IPS-18a (cell line): ENCODE data around the gene TAF1.
"Not testable (repeated sequence)": the region's sequence is repeated elsewhere in the genome, so short reads cannot be mapped to it uniquely, and the experiment has no call there.

Source experiments
- H3K27ac ChIP-seq: one replicate; pipeline ENCODE4 v1.5.1; 2013; ENCODE audit warnings: low read length
- H3K27me3 ChIP-seq: one replicate; pipeline ENCODE4 v1.6.1; 2013; ENCODE audit warnings: mild to moderate bottlenecking, low read length; ENCODE audit not compliant: control insufficient read depth, insufficient read depth
- H3K36me3 ChIP-seq: one replicate; pipeline ENCODE4 v1.6.1; 2013; ENCODE audit warnings: low read depth, low read length; ENCODE audit not compliant: control insufficient read depth
- H3K4me1 ChIP-seq: one replicate; pipeline ENCODE4 v1.6.1; 2013; ENCODE audit warnings: low read depth, low read length; ENCODE audit not compliant: control insufficient read depth
- H3K4me3 ChIP-seq: one replicate; pipeline ENCODE4 v1.5.1; 2013; ENCODE audit warnings: low read length
- H3K9ac ChIP-seq: one replicate; pipeline ENCODE4 v1.6.1; 2013; ENCODE audit warnings: mild to moderate bottlenecking, low read length, moderate library complexity
- H3K9me3 ChIP-seq: one replicate; pipeline ENCODE4 v1.6.1; 2013; ENCODE audit warnings: low read depth, low read length; ENCODE audit not compliant: control insufficient read depth

Gene TAF1

GRCh38 chrX:71365875-71366673 is at the start of gene TAF1:
TSS of gene TAF1 (plus strand) at chrX:71366357. CDS start at chrX:71366375, 18 bp downstream.
- no peaks in the 10 kb centered on the region for H3K4me1 ChIP-seq
- peak within 1 kb of the TSS; percentile 85 for H3K27ac ChIP-seq
- peaks cover 7% of the 10 kb centered on the region for H3K36me3 ChIP-seq
- H3K9ac ChIP-seq, result peak within 1 kb of the TSS; percentile 92
- peaks cover 5% of the 10 kb centered on the region for H3K9me3 ChIP-seq
- no peaks in the 10 kb centered on the region for H3K27me3 ChIP-seq
- peak within 1 kb of the TSS; percentile 87 for H3K4me3 ChIP-seq

- H3K4me1 ChIP-seq, H3K27me3 ChIP-seq, H3K9me3 ChIP-seq, H3K4me3 ChIP-seq, H3K36me3 ChIP-seq, H3K27ac ChIP-seq, H3K9ac ChIP-seq: not testable (repeated sequence)
Measured at GRCh38 chrX:71316959-71317358, 49.2 kb upstream of the TAF1 start.

- Histone ChIP-seq H3K4me3 (no peak overlapping the region), H3K27ac (no peak overlapping the region), H3K9me3 (no peaks in the 10 kb centered on the region), H3K9ac (no peak overlapping the region), H3K36me3 (peaks cover 6% of the 10 kb centered on the region), H3K4me1 (no peaks in the 10 kb centered on the region), H3K27me3 (no peaks in the 10 kb centered on the region)
Measured at GRCh38 chrX:71320126-71320525, 46.0 kb upstream of the TAF1 start.

- Histone ChIP-seq H3K36me3 (peaks cover 1% of the 10 kb centered on the region), H3K27me3 (no peaks in the 10 kb centered on the region)
Measured at GRCh38 chrX:71321731-71322130, 44.4 kb upstream of the TAF1 start.

GRCh38 chrX:71324452-71324851 is 41.7 kb upstream of the TAF1 start:
- H3K4me1 ChIP-seq, H3K36me3 ChIP-seq, H3K27me3 ChIP-seq, H3K27ac ChIP-seq, H3K9ac ChIP-seq, H3K4me3 ChIP-seq: not testable (repeated sequence)
- peaks cover 10% of the 10 kb centered on the region for H3K9me3 ChIP-seq

More at GRCh38 chrX:71321731-71322130, 44.4 kb upstream of the TAF1 start:
- H3K27ac ChIP-seq, result no peak overlapping the region
- H3K4me3 ChIP-seq, result no peak overlapping the region
- H3K9me3 ChIP-seq, result peaks cover 3% of the 10 kb centered on the region
- no peaks in the 10 kb centered on the region for H3K4me1 ChIP-seq
- no peak overlapping the region for H3K9ac ChIP-seq

- no peak overlapping the region for H3K4me3 ChIP-seq
- peaks cover 3% of the 10 kb centered on the region for H3K36me3 ChIP-seq
- H3K9me3 ChIP-seq, result peaks cover 13% of the 10 kb centered on the region
- no peak overlapping the region for H3K27ac ChIP-seq
- H3K9ac ChIP-seq, result no peak overlapping the region
- no peaks in the 10 kb centered on the region for H3K27me3 ChIP-seq
- no peaks in the 10 kb centered on the region for H3K4me1 ChIP-seq
Measured at GRCh38 chrX:71326394-71326793, 39.8 kb upstream of the TAF1 start.

GRCh38 chrX:71349151-71349665 is 16.9 kb upstream of the TAF1 start:
- not testable (repeated sequence) for H3K27ac ChIP-seq, H3K27me3 ChIP-seq, H3K4me1 ChIP-seq, H3K9ac ChIP-seq, H3K4me3 ChIP-seq, H3K36me3 ChIP-seq, H3K9me3 ChIP-seq

- not testable (repeated sequence) for H3K36me3 ChIP-seq, H3K9me3 ChIP-seq, H3K9ac ChIP-seq, H3K4me3 ChIP-seq, H3K4me1 ChIP-seq, H3K27ac ChIP-seq, H3K27me3 ChIP-seq
Measured at GRCh38 chrX:71349867-71350266, 16.3 kb upstream of the TAF1 start.

- not testable (repeated sequence) for H3K36me3 ChIP-seq, H3K4me3 ChIP-seq, H3K27me3 ChIP-seq, H3K4me1 ChIP-seq, H3K9me3 ChIP-seq, H3K27ac ChIP-seq, H3K9ac ChIP-seq
Measured at GRCh38 chrX:71352439-71352838, 13.7 kb upstream of the TAF1 start.

- Histone ChIP-seq H3K9me3 (peaks cover 3% of the 10 kb centered on the region), H3K27me3 (no peaks in the 10 kb centered on the region), H3K9ac (no peak overlapping the region), H3K4me3 (no peak overlapping the region), H3K4me1 (no peaks in the 10 kb centered on the region), H3K27ac (no peak overlapping the region), H3K36me3 (no peaks in the 10 kb centered on the region)
Measured at GRCh38 chrX:71364221-71364620, 1.9 kb upstream of the TAF1 start.

GRCh38 chrX:71365356-71365874 is 742 bp upstream of the TAF1 start:
- Histone ChIP-seq H3K4me3 (peak overlapping the region; percentile 87), H3K4me1 (no peaks in the 10 kb centered on the region), H3K9me3 (peaks cover 5% of the 10 kb centered on the region), H3K27ac (peak overlapping the region; percentile 85), H3K36me3 (peaks cover under 1% of the 10 kb centered on the region), H3K27me3 (no peaks in the 10 kb centered on the region), H3K9ac (peak overlapping the region; percentile 92)
